PFSK-1 (cell line): ENCODE results near the gene MT1M.

ENCODE experiments used
- POLR2AphosphoS5 ChIP-seq: IDR thresholded peaks from 2 replicates; pipeline ENCODE4 v1.6.1; 2012; ENCODE audit warnings: low read depth, mild to moderate bottlenecking, control low read depth, low read length, moderate library complexity
- TAF1 ChIP-seq: IDR thresholded peaks from 2 replicates; pipeline ENCODE4 v1.6.1; 2012; ENCODE audit warnings: low read length, control low read depth, borderline replicate concordance; ENCODE audit not compliant: insufficient read depth
- TF ChIP-seq, protein P1 (sequence below), 2 experiments: IDR thresholded peaks; 2 replicates each; pipeline versions ENCODE4 v1.6.1 to v1.8.0; 2011 to 2012; ENCODE audit warnings: low read depth in 2 of 2, low read length in 2 of 2, control low read depth in 1 of 2, inconsistent platforms in 1 of 2, mild to moderate bottlenecking in 1 of 2, moderate library complexity in 1 of 2; ENCODE audit not compliant: insufficient read depth in 1 of 2

DNA sequence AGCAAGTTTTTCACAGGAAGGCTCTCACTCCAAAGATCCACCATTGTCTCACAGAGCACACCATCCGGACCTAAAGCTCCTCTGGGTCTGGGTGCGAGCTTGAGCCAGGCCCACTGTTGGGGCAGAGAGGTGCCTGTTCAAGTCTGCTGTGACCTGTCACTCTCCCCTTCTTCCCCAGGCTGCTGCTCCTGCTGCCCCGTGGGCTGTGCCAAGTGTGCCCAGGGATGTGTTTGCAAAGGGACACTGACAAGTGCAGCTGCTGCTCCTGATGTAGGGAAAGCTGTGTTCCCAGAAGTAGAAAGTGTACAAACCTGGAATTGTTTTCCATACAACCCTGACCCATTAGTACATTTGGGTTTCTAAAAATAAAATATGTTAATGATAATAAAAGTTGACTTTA, 45.0 kb downstream of the MT1M start:
- no peak for TF ChIP-seq TAF1
- TF ChIP-seq POLR2AphosphoS5: no peak
- TF ChIP-seq, protein P1, sequence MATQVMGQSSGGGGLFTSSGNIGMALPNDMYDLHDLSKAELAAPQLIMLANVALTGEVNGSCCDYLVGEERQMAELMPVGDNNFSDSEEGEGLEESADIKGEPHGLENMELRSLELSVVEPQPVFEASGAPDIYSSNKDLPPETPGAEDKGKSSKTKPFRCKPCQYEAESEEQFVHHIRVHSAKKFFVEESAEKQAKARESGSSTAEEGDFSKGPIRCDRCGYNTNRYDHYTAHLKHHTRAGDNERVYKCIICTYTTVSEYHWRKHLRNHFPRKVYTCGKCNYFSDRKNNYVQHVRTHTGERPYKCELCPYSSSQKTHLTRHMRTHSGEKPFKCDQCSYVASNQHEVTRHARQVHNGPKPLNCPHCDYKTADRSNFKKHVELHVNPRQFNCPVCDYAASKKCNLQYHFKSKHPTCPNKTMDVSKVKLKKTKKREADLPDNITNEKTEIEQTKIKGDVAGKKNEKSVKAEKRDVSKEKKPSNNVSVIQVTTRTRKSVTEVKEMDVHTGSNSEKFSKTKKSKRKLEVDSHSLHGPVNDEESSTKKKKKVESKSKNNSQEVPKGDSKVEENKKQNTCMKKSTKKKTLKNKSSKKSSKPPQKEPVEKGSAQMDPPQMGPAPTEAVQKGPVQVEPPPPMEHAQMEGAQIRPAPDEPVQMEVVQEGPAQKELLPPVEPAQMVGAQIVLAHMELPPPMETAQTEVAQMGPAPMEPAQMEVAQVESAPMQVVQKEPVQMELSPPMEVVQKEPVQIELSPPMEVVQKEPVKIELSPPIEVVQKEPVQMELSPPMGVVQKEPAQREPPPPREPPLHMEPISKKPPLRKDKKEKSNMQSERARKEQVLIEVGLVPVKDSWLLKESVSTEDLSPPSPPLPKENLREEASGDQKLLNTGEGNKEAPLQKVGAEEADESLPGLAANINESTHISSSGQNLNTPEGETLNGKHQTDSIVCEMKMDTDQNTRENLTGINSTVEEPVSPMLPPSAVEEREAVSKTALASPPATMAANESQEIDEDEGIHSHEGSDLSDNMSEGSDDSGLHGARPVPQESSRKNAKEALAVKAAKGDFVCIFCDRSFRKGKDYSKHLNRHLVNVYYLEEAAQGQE (IDR thresholded peaks at IDR 0.05; ENCODE audit: insufficient read depth in 1 of 2, low read depth in 2 of 2, low read length in 2 of 2): no peak
